Cortex of kidney (tissue), 1 donor: ENCODE measurements around the gene ACRV1.
A peak's percentile ranks its signal among the peaks of the same experiment; 100 is the strongest.

Source experiments
- DNase-seq: peaks from one replicate; lab custom pipeline; 2025; lab: John Stamatoyannopoulos, UW

ACRV1 gene

DNA sequence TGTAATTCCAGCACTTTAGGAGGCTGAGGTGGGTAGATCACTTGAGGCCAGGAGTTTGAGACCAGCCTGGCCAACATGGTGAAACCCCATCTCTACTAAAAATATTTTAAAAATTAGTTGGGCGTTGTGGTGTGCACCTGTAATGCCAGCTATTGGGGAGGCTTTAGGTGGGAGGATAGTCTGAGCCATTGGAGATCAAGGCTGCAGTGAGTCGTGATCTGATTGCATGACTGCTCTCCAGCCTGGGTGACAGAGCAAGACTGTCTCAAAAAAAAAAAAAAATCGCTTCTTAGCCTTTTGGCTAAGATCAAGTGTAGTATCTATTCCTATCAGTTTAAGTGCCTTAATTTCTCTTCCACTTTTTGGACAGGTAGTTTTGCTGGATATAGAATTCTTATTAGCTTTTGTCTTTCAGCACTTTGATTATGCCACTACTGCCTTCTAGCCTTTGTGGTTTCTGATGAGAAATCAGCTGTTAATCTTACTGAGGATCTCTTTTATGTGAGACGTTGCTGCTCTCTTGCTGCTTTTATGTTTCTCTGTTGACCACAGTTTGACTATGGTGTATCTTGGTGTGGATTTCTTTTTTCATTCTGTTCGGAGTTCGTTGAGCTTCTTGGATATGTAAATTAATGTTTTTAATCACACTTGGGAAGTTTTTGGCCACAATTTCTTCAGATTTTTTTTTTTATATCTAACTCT, 31.0 kb downstream of the ACRV1 start:
- DNase-seq: no peak

DNA sequence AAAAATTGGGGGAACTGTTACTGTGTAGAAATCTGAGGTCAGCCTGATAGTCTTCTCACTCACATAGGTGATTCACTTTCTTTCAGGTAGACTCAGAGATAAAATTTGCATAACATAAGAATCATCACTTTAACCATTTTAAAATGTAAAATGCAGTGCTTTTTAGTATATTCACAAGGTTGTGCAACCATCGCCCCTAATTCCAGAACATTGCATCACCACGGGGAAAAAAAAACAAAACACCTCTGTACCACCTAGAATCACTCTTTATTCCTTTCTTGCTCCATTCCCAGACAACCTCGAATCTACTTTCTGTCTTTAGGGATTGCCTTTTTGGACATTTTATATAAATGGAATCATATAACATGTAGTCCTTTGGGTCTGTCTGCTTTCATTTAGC, 34.8 kb downstream of the ACRV1 start:
- no peak for DNase-seq

DNA sequence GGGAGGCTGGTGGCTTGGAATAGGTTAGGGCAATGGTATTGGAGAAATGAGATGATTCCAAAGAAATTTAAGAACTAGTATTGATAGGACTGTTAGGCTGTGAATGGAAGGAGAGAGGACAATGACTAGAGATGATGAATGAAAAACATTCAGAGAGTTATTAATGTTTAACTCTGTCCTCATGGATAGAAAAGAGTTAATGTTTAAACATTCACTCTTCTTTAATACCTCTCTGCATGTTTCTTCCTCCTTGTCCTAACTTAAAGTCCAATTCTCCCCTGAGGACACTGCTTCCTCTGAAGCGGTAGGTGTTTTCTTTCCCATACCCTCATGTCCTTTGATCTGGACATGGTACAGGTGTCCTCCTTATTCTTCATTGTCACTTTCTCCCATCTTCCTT, 42.3 kb downstream of the ACRV1 start:
- no peak for DNase-seq

DNA sequence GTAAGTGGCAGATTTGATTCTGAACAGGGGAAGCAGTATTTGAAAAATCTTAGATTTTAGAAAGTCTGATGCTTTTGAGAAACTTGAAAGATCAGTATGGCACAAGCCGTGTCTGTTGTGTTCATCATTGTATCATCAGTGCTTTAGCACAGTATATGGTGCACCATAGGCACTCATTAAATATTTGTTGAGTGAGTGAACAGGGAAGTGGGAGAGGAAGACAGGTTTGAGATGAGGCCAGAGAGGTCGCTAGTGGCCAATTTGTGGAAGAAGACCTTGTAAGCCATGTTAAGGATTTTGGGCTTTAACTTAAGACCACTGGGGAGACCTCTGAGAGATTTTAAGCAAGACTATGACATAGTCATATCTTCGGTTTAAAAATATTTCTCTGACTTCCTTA, 42.8 kb downstream of the ACRV1 start:
- DNase-seq: no peak

DNA sequence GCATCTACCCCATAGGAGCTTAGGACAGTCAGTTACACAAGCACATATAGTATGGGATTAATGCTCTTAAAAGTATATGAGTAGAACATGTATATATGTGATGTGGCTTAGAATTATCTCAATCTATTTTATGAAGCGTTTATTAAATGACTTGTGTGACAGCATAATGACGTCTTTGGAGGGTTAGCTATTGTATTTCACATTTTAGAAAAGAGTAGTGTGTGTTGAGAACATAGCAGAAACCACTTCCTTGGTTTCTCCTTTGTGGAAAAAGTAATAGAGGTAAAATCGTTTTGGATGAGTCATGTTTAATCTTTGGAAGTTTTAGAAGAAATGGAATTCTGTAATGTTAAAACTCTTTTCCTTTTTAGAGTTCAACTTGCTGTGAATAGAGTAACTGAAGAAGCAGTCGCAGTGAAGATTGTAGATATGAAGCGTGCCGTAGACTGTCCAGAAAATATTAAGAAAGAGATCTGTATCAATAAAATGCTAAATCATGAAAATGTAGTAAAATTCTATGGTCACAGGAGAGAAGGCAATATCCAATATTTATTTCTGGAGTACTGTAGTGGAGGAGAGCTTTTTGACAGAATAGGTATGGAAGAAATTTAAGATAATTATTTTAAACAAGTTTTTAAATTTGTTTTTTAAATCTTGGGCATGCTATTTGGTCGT, 53.3 kb downstream of the ACRV1 start:
- DNase-seq: no peak

DNA sequence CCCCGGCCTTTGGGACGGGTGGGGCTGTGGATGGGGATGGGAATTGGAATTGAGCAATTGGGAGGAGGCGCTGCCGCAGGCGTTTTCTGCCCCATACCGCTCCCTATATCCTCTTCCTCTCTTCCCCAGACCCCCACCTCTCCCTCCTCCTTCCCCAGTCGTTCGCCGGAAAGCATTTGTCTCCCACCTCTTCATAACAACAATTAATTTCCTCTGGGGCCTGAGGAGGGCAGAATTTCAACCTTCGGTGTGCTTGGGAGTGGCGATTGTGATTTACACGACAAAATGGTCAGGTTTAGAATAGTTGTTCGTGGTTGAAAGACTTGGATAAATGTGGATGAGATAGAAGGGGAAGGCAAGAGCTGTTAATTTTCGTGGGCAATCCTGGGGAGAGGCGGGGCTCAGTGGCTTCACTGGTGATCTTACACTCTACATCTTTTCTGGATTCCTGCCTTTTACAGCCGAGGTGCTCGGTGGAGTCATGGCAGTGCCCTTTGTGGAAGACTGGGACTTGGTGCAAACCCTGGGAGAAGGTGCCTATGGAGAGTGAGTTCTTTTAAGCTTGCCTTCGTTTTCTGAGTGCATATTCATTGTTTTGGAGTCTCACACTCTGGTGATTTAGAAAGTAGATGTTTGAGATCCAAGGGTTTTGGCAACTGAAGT, 54.2 kb downstream of the ACRV1 start:
- no peak for DNase-seq

DNA sequence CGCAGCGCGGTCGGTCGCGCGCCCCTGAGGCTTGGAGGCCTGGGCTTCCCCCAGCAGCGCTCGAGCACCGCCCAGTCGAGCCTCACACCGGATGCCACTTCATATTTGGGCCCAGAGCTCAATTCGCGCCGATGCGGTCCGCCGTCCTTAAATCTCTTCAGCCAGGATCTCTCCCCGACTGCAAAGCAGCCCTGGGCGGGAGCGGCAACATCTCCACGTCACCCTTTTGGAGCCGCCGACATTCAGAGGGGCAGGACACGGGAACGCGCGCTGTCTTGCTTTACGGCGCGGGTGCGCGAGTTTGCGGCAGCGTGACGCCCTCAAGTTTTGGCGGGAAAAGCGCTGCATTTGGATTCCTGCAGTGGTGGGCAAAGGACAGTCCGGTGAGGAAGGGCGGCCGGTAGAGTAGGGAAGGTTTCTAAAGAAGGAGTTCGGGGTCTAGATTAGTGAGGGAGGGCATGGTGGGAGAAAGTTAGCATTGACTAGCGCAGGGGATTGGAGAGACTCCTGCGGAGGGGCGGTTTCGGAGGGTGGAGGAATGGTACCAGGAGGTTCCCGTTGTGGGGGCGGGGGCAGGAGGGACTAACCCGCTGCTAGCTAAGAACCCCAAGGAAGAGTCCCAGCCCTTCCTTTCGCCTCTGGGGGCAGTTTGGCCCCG, 54.9 kb downstream of the ACRV1 start:
- DNase-seq: peak; percentile 50

DNA sequence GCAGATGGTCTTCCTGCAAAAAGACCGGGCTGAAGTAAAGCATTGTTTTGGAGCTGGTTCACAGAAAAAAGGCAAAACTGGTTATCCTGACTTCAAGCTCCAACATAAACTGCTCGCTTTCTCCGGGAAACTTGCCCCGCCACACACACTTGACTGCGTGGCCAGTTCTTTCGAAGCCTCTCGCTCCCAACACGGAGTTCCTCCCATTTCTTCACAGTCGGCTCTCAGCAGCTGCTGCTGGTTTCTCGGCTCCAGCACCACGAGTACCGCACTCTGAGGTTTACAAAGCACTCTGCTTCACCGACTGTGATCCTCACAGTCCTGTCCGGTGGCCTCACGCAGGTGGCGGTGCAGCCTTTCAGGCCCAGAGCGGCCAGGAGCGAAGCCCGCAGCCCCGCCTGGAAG, 55.4 kb downstream of the ACRV1 start:
- DNase-seq: peak; percentile 50

DNA sequence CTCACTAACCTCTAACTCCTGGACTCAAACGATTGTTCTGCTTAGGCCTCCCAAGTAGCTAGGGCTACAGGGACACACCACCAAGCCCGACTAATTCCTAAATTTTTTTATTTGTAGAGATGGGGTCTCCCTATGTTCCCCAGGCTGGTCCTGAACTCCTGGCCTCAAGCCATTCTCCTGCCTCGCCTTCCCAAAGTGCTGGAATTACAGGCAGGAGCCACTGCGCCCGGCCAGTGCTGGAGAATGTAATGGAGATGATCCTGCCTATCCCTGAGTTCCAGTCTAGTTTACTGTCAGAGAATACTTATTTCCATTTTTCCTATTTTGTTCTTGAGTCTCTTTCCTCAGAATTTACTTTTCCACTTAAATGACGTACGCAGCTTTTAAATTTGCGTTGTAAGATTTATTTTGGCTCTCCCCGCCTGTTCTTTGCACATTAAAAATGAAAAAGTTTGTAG, 55.9 kb downstream of the ACRV1 start, which contains the start of gene CHEK1:
TSS of gene CHEK1 (plus strand) at position 408 of the 458 bp plus-strand sequence. CDS start 1,606 bp downstream, outside the sequence.
- no peak for DNase-seq

DNA sequence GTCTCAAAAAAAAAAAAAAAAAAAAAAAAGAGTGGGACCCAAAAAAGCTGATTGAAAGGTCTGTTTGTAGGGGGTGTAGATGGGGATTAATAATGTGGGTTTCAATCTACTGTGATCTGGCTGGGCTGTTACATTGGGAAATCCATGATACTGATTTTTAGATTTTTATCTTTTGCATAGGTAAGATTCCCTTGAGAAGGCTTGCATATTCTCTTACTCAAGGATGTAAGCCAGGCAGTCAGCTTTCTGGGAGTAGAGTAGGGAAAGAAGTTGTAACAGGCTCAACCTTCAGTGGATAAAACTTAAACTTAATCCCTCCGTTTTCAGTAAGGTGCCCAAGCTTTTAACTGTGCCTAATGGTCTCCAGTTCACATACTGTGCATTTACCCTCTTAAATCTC, 57.6 kb downstream of the ACRV1 start:
- DNase-seq: no peak

DNA sequence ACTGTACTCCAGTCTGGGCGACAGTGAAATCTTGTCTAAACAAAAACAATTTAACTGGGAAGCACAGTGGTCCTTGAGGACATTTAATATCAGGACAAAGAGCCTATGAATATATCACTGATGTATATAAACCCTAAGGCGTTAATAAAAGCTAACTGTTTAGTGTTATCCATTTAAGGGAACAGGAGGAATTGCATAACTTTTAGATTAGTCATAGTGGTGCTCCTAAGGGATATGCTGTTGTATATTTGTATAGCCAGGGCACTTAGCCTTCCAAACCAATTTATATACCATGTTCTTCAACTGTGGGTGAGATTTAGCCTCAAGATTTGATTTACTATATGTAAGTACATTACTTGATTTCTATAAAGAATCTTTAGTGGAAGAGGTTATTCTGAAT, 58.7 kb downstream of the ACRV1 start:
- no peak for DNase-seq
